Measurements from ENCODE around the gene CARS2.

CARS2 gene

GRCh38 chr13:110700186-110700585, 5.7 kb downstream of the CARS2 start:
- H3K14ac ChIP-seq (ENCODE audit: low read length), result no peak overlapping the region
- peaks cover 21 to 39% of the 10 kb centered on the region in 2 experiments for H3K36me3 ChIP-seq (ENCODE audit: control insufficient read depth in 1 of 2, insufficient read depth in 2 of 2, low read length in 2 of 2)
- peaks cover 3% of the 10 kb centered on the region for H3K9me3 ChIP-seq (ENCODE audit: insufficient read depth, low read depth, low read length)
- no peaks in the 10 kb centered on the region for H3K27me3 ChIP-seq (ENCODE audit: insufficient read depth, low read length)
- no peak overlapping the region for H3K4ac ChIP-seq (ENCODE audit: low read depth, low read length)
- no peak overlapping the region for H3K18ac ChIP-seq (ENCODE audit: low read length)
- no peak overlapping the region for H3K4me3 ChIP-seq (ENCODE audit: low read depth, low read length)
- H4K91ac ChIP-seq (ENCODE audit: low read depth, low read length), result no peak overlapping the region
- no peak overlapping the region for H4K8ac ChIP-seq (ENCODE audit: low read depth, low read length)
- H2BK12ac ChIP-seq (ENCODE audit: low read length), result no peak overlapping the region
- no peak overlapping the region for H3K27ac ChIP-seq (ENCODE audit: low read depth, low read length)
- no peak overlapping the region for H2AK5ac ChIP-seq (ENCODE audit: low read length)
- H2BK120ac ChIP-seq (ENCODE audit: insufficient read depth, low read length, poor library complexity), result no peak overlapping the region
- H2BK5ac ChIP-seq (ENCODE audit: low read depth, low read length, poor library complexity), result no peak overlapping the region
- no peak overlapping the region for H3K9ac ChIP-seq (ENCODE audit: low read length)
- no peak overlapping the region for H3K23ac ChIP-seq (ENCODE audit: low read length)
- no CpG with 5 or more reads among the region's 14 CpGs for WGBS (ENCODE audit: extremely low coverage, insufficient coverage, insufficient read length)
- no peak overlapping the region for H3K4me2 ChIP-seq (ENCODE audit: low read length)
- no peak for DNase-seq
- peaks cover 0 to 5% of the 10 kb centered on the region in 2 experiments for H3K4me1 ChIP-seq (ENCODE audit: control insufficient read depth in 1 of 2, insufficient read depth in 2 of 2, low read length in 2 of 2)
- H2AFZ ChIP-seq (ENCODE audit: insufficient read depth, low read length, poor library complexity), result no peak overlapping the region
- H3K79me1 ChIP-seq (ENCODE audit: low read length), result no peaks in the 10 kb centered on the region
- no peaks in the 10 kb centered on the region for H3K79me2 ChIP-seq (ENCODE audit: control insufficient read depth, insufficient read depth, low read length, poor library complexity)
- no peak overlapping the region for H4K12ac ChIP-seq (ENCODE audit: low read depth, low read length)

DNA sequence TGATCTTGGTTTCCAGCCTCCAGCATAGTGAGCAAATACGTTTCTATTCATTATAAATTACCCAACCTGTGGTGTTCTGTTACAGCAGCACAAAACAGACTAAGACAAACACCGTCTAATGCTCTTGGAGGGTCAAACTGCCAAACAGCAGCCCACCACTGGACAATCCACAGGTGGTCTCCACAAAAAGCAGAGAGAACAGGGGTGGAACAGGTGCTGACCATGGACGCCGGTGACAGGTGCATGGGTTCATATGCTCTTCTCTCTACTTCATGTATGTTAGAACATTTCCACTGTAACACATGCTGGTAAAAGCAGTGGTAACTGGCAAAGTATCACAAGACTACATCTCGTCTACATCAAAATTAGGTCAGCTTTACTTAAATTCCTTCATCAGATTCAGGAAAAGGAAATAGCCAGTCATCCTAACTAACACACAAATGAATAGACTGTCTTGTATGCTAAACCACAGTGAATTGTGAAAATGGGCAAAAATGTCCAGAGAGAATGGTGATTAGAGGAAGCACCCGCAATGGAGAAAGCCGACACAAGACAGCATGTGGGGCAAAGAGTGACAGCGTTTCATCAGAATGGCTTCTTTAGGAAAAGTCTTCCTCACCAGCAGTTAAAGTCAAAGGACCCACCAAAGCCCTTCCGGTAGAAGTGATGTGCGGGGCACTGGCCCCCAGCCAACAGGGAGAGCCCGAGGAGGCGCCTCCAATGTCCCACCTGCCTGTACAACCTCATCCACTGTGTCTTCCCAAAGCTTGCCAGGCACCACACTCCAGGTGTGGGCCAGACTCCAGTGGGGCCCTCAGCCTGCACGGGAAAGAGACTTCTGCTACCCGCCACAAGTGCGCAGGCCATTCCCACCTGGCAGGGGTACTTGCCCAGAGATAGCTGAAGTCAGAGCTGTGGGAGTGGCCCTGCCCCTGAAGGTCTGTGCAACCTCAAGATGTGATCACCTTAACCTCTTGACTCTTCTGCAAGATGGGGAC, 6.5 kb downstream of the CARS2 start:
- WGBS (ENCODE audit: extremely low coverage, insufficient coverage, insufficient read length), result no CpG with 5 or more reads among the region's 15 CpGs
- Histone ChIP-seq H3K4me1 (ENCODE audit: control insufficient read depth in 1 of 2, insufficient read depth in 2 of 2, low read length in 2 of 2) (peaks cover 0 to 2% of the 10 kb centered on the region in 2 experiments), H2AK5ac (ENCODE audit: low read length) (no peak overlapping the region), H2BK12ac (ENCODE audit: low read length) (no peak overlapping the region), H3K36me3 (ENCODE audit: control insufficient read depth in 1 of 2, insufficient read depth in 2 of 2, low read length in 2 of 2) (peaks cover 21 to 39% of the 10 kb centered on the region in 2 experiments), H3K79me1 (ENCODE audit: low read length) (no peaks in the 10 kb centered on the region), H3K4me3 (ENCODE audit: low read depth, low read length) (no peak overlapping the region), H3K4me2 (ENCODE audit: low read length) (no peak overlapping the region), H3K18ac (ENCODE audit: low read length) (no peak overlapping the region), H3K14ac (ENCODE audit: low read length) (no peak overlapping the region), H2BK120ac (ENCODE audit: insufficient read depth, low read length, poor library complexity) (no peak overlapping the region), H4K8ac (ENCODE audit: low read depth, low read length) (no peak overlapping the region), H3K23ac (ENCODE audit: low read length) (no peak overlapping the region), H2BK5ac (ENCODE audit: low read depth, low read length, poor library complexity) (no peak overlapping the region), H3K4ac (ENCODE audit: low read depth, low read length) (no peak overlapping the region), H3K9me3 (ENCODE audit: insufficient read depth, low read depth, low read length) (peaks cover 3% of the 10 kb centered on the region), H3K79me2 (ENCODE audit: control insufficient read depth, insufficient read depth, low read length, poor library complexity) (no peaks in the 10 kb centered on the region), H2AFZ (ENCODE audit: insufficient read depth, low read length, poor library complexity) (no peak overlapping the region), H3K27me3 (ENCODE audit: insufficient read depth, low read length) (no peaks in the 10 kb centered on the region), H3K9ac (ENCODE audit: low read length) (no peak overlapping the region), H4K91ac (ENCODE audit: low read depth, low read length) (no peak overlapping the region), H4K12ac (ENCODE audit: low read depth, low read length) (no peak overlapping the region), H3K27ac (ENCODE audit: low read depth, low read length) (no peak overlapping the region)
- no peak for DNase-seq

DNA sequence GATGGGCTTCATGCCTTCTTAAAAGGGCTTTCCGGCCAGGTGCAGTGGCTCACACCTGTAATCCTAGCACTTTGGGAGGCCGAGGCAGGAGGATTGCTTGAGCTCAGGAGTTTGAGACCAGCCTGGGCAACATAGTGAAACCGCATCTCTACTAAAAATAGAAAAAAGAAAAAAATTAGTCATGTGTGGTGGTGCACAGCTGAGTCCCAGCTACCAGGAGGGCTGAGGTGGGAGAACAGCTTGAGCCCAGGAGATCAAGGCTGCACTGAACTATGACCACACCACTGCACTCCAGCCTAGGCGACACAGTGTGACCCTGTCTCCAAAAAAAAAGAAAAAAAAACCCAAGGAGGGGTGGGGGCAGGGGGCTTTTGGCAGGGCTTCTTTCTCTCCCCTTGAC, 7.2 kb downstream of the CARS2 start:
- H2AFZ ChIP-seq (ENCODE audit: insufficient read depth, low read length, poor library complexity), result no peak overlapping the region

GRCh38 chr13:110697842-110698241, 8.1 kb downstream of the CARS2 start:
- Histone ChIP-seq H3K9me3 (ENCODE audit: insufficient read depth, low read depth, low read length) (peaks cover 3% of the 10 kb centered on the region), H3K27me3 (ENCODE audit: insufficient read depth, low read length) (no peaks in the 10 kb centered on the region), H2BK12ac (ENCODE audit: low read length) (no peak overlapping the region), H3K4me1 (ENCODE audit: control insufficient read depth in 1 of 2, insufficient read depth in 2 of 2, low read length in 2 of 2) (no peaks in the 10 kb centered on the region), H3K9ac (ENCODE audit: low read length) (no peak overlapping the region), H2AFZ (ENCODE audit: insufficient read depth, low read length, poor library complexity) (no peak overlapping the region), H3K4me2 (ENCODE audit: low read length) (no peak overlapping the region), H4K8ac (ENCODE audit: low read depth, low read length) (no peak overlapping the region), H3K14ac (ENCODE audit: low read length) (no peak overlapping the region), H3K79me2 (ENCODE audit: control insufficient read depth, insufficient read depth, low read length, poor library complexity) (no peaks in the 10 kb centered on the region), H2AK5ac (ENCODE audit: low read length) (no peak overlapping the region), H4K12ac (ENCODE audit: low read depth, low read length) (no peak overlapping the region), H3K23ac (ENCODE audit: low read length) (no peak overlapping the region), H2BK5ac (ENCODE audit: low read depth, low read length, poor library complexity) (no peak overlapping the region), H3K18ac (ENCODE audit: low read length) (no peak overlapping the region), H4K91ac (ENCODE audit: low read depth, low read length) (no peak overlapping the region), H3K79me1 (ENCODE audit: low read length) (no peaks in the 10 kb centered on the region), H3K27ac (ENCODE audit: low read depth, low read length) (no peak overlapping the region), H2BK120ac (ENCODE audit: insufficient read depth, low read length, poor library complexity) (no peak overlapping the region), H3K4ac (ENCODE audit: low read depth, low read length) (no peak overlapping the region), H3K4me3 (ENCODE audit: low read depth, low read length) (no peak overlapping the region), H3K36me3 (ENCODE audit: control insufficient read depth in 1 of 2, insufficient read depth in 2 of 2, low read length in 2 of 2) (peaks cover 27 to 38% of the 10 kb centered on the region in 2 experiments)
- DNase-seq, result no peak
- WGBS (ENCODE audit: extremely low coverage, insufficient coverage, insufficient read length), result no CpG with 5 or more reads among the region's 4 CpGs

More for the DNA sequence above, 7.2 kb downstream of the CARS2 start:
- no peak overlapping the region for H3K23ac ChIP-seq (ENCODE audit: low read length)
- H3K27ac ChIP-seq (ENCODE audit: low read depth, low read length), result no peak overlapping the region
- no peak for DNase-seq
- no peak overlapping the region for H2BK12ac ChIP-seq (ENCODE audit: low read length)
- H4K91ac ChIP-seq (ENCODE audit: low read depth, low read length), result no peak overlapping the region
- no peak overlapping the region for H3K4ac ChIP-seq (ENCODE audit: low read depth, low read length)
- H2AK5ac ChIP-seq (ENCODE audit: low read length), result no peak overlapping the region
- no CpG with 5 or more reads among the region's 4 CpGs for WGBS (ENCODE audit: extremely low coverage, insufficient coverage, insufficient read length)
- peaks cover 3% of the 10 kb centered on the region for H3K9me3 ChIP-seq (ENCODE audit: insufficient read depth, low read depth, low read length)
- no peak overlapping the region for H4K12ac ChIP-seq (ENCODE audit: low read depth, low read length)
- H3K4me3 ChIP-seq (ENCODE audit: low read depth, low read length), result no peak overlapping the region
- no peak overlapping the region for H3K18ac ChIP-seq (ENCODE audit: low read length)
- no peak overlapping the region for H3K9ac ChIP-seq (ENCODE audit: low read length)
- H3K4me1 ChIP-seq (ENCODE audit: control insufficient read depth in 1 of 2, insufficient read depth in 2 of 2, low read length in 2 of 2), result peaks cover 0 to 2% of the 10 kb centered on the region in 2 experiments
- H2BK5ac ChIP-seq (ENCODE audit: low read depth, low read length, poor library complexity), result no peak overlapping the region
- no peak overlapping the region for H3K14ac ChIP-seq (ENCODE audit: low read length)
- no peak overlapping the region for H2BK120ac ChIP-seq (ENCODE audit: insufficient read depth, low read length, poor library complexity)
- H3K36me3 ChIP-seq (ENCODE audit: control insufficient read depth in 1 of 2, insufficient read depth in 2 of 2, low read length in 2 of 2), result peaks cover 24 to 39% of the 10 kb centered on the region in 2 experiments
- no peaks in the 10 kb centered on the region for H3K79me2 ChIP-seq (ENCODE audit: control insufficient read depth, insufficient read depth, low read length, poor library complexity)
- no peaks in the 10 kb centered on the region for H3K79me1 ChIP-seq (ENCODE audit: low read length)
- H3K4me2 ChIP-seq (ENCODE audit: low read length), result no peak overlapping the region
- H4K8ac ChIP-seq (ENCODE audit: low read depth, low read length), result no peak overlapping the region
- H3K27me3 ChIP-seq (ENCODE audit: insufficient read depth, low read length), result no peaks in the 10 kb centered on the region

Measured in trophoblast cell (in vitro differentiated cells and primary cell).